ENCODE results near the gene VEGFB.

VEGFB gene

DNA sequence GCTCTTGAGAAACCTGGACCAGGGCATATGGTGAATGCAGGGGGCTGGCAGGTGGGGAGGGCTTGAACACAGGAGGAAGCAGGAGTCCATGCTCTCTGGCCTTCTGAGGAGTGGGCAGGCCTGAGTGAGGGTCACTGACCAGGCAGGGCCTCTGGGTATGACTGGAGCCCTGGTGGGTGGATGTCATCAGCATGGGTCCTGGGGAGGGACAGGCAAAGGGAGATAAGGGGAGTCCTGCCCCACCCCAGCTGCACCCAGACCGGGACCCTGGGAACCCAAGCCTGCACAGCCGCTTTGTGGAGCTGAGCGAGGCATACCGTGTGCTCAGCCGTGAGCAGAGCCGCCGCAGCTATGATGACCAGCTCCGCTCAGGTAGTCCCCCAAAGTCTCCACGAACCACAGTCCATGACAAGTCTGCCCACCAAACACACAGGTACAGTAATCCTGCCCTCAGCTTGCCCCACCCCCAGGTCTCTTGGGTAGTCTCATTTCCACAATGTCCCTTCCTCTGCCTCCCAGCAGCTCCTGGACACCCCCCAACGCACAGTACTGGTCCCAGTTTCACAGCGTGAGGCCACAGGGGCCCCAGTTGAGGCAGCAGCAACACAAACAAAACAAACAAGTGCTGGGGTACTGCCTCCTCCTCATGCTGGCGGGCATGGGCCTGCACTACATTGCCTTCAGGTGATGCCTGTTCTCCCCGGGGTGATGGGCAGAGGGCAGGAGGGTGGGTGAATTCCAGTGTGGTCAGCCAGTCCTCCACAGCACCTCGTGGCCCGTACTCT is 2.0 kb upstream of the VEGFB start:
- TF ChIP-seq, protein P1, sequence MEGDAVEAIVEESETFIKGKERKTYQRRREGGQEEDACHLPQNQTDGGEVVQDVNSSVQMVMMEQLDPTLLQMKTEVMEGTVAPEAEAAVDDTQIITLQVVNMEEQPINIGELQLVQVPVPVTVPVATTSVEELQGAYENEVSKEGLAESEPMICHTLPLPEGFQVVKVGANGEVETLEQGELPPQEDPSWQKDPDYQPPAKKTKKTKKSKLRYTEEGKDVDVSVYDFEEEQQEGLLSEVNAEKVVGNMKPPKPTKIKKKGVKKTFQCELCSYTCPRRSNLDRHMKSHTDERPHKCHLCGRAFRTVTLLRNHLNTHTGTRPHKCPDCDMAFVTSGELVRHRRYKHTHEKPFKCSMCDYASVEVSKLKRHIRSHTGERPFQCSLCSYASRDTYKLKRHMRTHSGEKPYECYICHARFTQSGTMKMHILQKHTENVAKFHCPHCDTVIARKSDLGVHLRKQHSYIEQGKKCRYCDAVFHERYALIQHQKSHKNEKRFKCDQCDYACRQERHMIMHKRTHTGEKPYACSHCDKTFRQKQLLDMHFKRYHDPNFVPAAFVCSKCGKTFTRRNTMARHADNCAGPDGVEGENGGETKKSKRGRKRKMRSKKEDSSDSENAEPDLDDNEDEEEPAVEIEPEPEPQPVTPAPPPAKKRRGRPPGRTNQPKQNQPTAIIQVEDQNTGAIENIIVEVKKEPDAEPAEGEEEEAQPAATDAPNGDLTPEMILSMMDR (IDR thresholded peaks at IDR 0.05; ENCODE audit: borderline replicate concordance, insufficient read depth, low read depth, low read length), result no peak
- no peak overlapping the region for H3K4me3 ChIP-seq (ENCODE audit: low read depth, low read length)

DNA sequence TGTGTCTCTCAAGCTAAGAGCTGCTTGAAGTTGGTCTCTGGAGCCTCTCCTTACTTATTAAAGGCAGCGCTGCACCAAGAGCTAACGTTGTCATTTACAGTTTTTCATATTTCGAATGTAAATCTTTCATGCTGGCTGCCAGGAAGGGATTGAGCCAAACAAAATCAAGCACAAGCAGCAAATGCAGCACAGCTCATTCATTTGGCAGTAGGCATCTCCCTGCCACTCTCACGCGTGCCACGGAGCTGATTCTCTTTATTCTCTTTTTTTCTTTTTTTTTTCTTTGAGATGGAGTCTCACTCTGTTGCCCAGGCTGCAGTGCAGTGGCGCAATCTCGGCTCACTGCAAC is 1.4 kb upstream of the VEGFB start:
- H3K4me3 ChIP-seq (ENCODE audit: low read depth, low read length), result no peak overlapping the region
- TF ChIP-seq, protein P1 (IDR thresholded peaks at IDR 0.05; ENCODE audit: borderline replicate concordance, insufficient read depth, low read depth, low read length), result no peak

- peak overlapping the region; percentile 65 for H3K4me3 ChIP-seq (ENCODE audit: low read depth, low read length)
- TF ChIP-seq, protein P1 (IDR thresholded peaks at IDR 0.05; ENCODE audit: borderline replicate concordance, insufficient read depth, low read depth, low read length), result no peak
These were observed 429 bp downstream of the VEGFB start for GRCh38 chr11:64234647-64235379.

DNA sequence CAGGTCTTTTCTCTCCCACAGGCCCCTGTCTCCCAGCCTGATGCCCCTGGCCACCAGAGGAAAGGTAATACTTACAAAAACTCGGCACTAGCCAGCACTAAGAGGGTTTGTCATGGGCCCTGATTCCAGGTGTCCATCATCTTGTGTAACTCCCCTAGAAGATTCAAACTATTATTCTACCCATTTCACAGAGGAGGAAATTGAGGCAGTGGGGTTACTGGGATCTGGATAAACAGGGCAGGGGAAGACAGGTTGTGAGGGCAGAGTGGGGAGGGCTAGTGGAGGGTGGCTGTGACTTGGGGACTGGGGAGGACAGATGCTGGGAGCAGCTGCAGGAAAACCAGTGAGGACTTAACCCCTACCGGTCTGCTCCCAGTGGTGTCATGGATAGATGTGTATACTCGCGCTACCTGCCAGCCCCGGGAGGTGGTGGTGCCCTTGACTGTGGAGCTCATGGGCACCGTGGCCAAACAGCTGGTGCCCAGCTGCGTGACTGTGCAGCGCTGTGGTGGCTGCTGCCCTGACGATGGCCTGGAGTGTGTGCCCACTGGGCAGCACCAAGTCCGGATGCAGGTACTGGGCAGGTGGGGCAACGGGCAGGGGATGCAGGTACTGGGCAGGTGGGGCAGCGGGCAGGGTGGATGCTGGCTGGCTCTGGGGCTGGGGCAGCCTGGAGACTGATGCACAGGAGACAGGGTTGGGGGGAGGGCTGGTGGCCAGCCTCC is 1.2 kb downstream of the VEGFB start:
- peak overlapping the region; percentile 65 for H3K4me3 ChIP-seq (ENCODE audit: low read depth, low read length)
- TF ChIP-seq, protein P1 (IDR thresholded peaks at IDR 0.05; ENCODE audit: borderline replicate concordance, insufficient read depth, low read depth, low read length), result no peak

DNA sequence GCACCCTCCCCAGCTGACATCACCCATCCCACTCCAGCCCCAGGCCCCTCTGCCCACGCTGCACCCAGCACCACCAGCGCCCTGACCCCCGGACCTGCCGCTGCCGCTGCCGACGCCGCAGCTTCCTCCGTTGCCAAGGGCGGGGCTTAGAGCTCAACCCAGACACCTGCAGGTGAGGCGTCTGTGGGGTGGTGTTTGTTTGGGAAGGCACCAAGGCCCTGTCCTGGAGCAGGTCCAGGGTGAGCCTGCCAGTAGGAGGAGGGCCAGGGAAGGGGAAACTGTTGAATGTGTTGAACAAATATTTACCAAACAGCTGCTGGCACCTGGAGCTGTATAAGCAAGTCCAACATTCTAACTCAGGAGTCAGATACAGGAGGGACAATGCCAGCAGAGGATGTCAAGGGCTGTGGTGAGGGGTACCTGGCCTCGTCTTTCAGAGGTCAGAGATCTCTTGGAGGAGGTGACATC is 3.1 kb downstream of the VEGFB start:
- no peak overlapping the region for H3K4me3 ChIP-seq (ENCODE audit: low read depth, low read length)
- TF ChIP-seq, protein P1 (IDR thresholded peaks at IDR 0.05; ENCODE audit: borderline replicate concordance, insufficient read depth, low read depth, low read length), result no peak

- TF ChIP-seq, protein P1 (IDR thresholded peaks at IDR 0.05; ENCODE audit: borderline replicate concordance, insufficient read depth, low read depth, low read length), result no peak
These were observed 3.7 kb downstream of the VEGFB start for GRCh38 chr11:64238076-64238475.

More at GRCh38 chr11:64238076-64238475, 3.7 kb downstream of the VEGFB start:
- H3K4me3 ChIP-seq (ENCODE audit: low read depth, low read length), result no peak overlapping the region
